Stimulated activated naive B cell treated with anti-CD40 and anti-IgM and Interleukin-4, amounts not matched to agents 10 μg/mL and 1 μg/mL and 100 μg/mL, for 72 hours (primary cell): Measurements from ENCODE around the gene LANCL2.

Experiments
- ATAC-seq, 2 donors: fragments of 150-1000 bp; cut with Tn5 transposase; replicated peaks; 2 replicates each; pipeline ENCODE4 v1.10.0; 2021; ENCODE audit warnings: moderate library complexity in 1 of 2
- DNase-seq: peaks from one replicate; pipeline ENCODE4 v3.0.0; 2021
- H3K27ac Mint-ChIP-seq: one replicate; pipeline ENCODE4 v1.8.0; 2022; ENCODE audit warnings: mild to moderate bottlenecking, mixed read lengths
- H3K27me3 Mint-ChIP-seq, 2 donors: one replicate each; pipeline ENCODE4 v1.8.0; 2022; ENCODE audit warnings: mixed read lengths in 2 of 2
- H3K36me3 Mint-ChIP-seq, 2 donors: one replicate each; pipeline ENCODE4 v1.8.0; 2022; ENCODE audit warnings: mixed read lengths in 2 of 2, mild to moderate bottlenecking in 1 of 2
- H3K4me1 Mint-ChIP-seq, 2 donors: one replicate each; pipeline ENCODE4 v1.8.0; 2022; ENCODE audit warnings: mixed read lengths in 2 of 2, mild to moderate bottlenecking in 1 of 2
- H3K4me3 Mint-ChIP-seq, 2 donors: one replicate each; pipeline ENCODE4 v1.8.0; 2022; ENCODE audit warnings: mild to moderate bottlenecking in 2 of 2, mixed read lengths in 2 of 2, moderate library complexity in 1 of 2
- H3K9me3 Mint-ChIP-seq, 2 donors: one replicate each; pipeline ENCODE4 v1.8.0; 2022; ENCODE audit warnings: mixed read lengths in 2 of 2, mild to moderate bottlenecking in 1 of 2

LANCL2 gene, protein sequence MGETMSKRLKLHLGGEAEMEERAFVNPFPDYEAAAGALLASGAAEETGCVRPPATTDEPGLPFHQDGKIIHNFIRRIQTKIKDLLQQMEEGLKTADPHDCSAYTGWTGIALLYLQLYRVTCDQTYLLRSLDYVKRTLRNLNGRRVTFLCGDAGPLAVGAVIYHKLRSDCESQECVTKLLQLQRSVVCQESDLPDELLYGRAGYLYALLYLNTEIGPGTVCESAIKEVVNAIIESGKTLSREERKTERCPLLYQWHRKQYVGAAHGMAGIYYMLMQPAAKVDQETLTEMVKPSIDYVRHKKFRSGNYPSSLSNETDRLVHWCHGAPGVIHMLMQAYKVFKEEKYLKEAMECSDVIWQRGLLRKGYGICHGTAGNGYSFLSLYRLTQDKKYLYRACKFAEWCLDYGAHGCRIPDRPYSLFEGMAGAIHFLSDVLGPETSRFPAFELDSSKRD

DNA sequence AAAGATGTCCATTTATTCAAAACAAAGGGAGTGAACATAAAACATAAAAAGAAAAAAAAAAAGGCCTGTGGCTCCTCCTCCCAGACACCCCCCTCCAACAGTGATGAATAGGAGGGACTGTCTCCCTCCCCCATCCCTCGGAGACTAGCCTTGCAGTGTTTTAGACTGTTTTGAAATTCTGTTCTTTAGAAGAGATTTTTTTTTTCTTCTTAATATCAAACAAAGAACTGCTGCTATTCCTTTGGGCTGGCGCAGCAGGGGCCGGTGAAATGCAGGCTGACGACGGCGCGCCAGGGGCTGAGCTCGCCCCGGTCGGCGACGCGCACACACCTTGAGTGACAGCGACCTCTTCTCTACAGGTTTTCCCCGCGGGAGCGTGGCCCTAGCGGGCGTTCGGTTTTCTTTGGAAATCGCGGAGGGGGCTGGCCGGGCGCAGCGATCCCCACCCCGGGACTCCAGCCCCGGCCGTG, at the start of gene LANCL2:
LANCL2 (plus strand) TSS at position 133 of the 470 bp plus-strand sequence. CDS start 689 bp downstream, outside the sequence.
- no peaks in the 10 kb centered on the region for H3K9me3 Mint-ChIP-seq
- DNase-seq (no peak), ATAC-seq (peak; percentile 33 to 36)
- no peaks in the 10 kb centered on the region for H3K27me3 Mint-ChIP-seq
- H3K4me3 Mint-ChIP-seq: peak within 1 kb of the TSS; percentile 90 to 93
- H3K4me1 Mint-ChIP-seq: peaks cover 6 to 25% of the 10 kb centered on the region in 2 donors
- H3K36me3 Mint-ChIP-seq: peaks cover 2 to 3% of the 10 kb centered on the region in 2 donors
- H3K27ac Mint-ChIP-seq: peak within 1 kb of the TSS; percentile 100

DNA sequence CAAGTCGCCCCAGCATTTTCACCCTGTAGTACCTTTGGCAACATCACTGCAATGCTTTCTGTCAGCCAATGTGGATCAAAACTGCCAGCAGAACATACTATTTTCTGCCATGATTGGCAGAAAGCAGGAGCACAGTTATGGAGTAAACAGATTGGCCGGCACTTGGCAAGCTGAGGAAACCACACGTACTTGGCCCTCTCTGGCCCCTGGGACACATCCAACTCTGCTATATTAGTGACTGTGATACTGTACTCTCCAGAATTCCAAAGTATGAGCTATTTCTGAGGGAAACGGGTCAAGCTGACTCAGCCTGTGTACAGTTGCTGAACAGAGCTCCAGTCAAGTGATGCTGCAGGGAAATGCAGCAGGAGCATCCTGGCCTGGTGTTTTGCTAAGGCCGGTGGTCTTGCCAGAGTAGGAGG, 39.8 kb upstream of the LANCL2 start:
- no peak for DNase-seq
- no peaks in the 10 kb centered on the region for H3K4me1 Mint-ChIP-seq

DNA sequence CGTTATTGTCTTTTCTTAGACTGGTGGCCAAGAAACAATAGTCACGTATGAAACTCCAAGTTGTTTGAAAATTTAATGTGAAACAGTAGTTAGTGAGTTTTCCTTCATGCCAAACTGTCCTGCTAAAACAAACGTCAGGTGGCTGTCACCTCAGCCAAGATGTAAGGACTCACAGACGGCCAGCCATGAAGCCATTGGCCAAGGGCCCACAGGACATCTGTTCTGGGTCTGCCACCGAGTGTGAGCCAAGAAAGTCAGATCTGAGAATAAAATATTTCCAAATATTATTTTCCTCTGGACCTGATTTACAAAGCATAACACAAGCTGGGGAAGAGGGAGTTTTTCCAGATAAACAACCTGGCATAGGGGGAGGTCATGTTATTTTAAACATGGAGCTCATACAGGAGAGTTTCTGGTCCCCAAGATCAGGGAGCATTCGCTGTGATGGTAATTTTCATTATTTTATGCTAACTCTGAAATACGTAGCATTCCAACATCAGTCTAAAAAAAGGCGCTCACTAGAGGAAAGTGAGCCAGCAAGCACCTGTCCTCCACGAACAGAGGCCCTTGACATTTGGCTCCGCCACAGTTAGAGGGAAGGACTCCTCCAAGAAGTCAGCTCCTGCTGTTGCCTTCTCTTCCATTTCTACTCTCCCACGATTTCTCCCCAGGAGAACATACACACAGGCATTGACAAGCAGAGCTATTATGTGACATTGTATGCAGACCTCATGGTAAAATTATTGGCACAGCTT, 38.9 kb upstream of the LANCL2 start:
- peaks cover 2 to 8% of the 10 kb centered on the region in 2 donors for H3K27me3 Mint-ChIP-seq
- ATAC-seq (no peak), DNase-seq (no peak)
- no peak overlapping the region for H3K27ac Mint-ChIP-seq
- H3K9me3 Mint-ChIP-seq: peaks cover under 1 to 7% of the 10 kb centered on the region in 2 donors
- H3K4me3 Mint-ChIP-seq: no peak overlapping the region
- H3K36me3 Mint-ChIP-seq: no peaks in the 10 kb centered on the region
- H3K4me1 Mint-ChIP-seq: no peaks in the 10 kb centered on the region

More for the DNA sequence above, 39.8 kb upstream of the LANCL2 start:
- H3K36me3 Mint-ChIP-seq: no peaks in the 10 kb centered on the region
- H3K4me3 Mint-ChIP-seq: no peak overlapping the region
- no peak overlapping the region for H3K27ac Mint-ChIP-seq
- H3K27me3 Mint-ChIP-seq: peaks cover 0 to 12% of the 10 kb centered on the region in 2 donors
- H3K9me3 Mint-ChIP-seq: peaks cover 4 to 10% of the 10 kb centered on the region in 2 donors
- ATAC-seq: no peak

DNA sequence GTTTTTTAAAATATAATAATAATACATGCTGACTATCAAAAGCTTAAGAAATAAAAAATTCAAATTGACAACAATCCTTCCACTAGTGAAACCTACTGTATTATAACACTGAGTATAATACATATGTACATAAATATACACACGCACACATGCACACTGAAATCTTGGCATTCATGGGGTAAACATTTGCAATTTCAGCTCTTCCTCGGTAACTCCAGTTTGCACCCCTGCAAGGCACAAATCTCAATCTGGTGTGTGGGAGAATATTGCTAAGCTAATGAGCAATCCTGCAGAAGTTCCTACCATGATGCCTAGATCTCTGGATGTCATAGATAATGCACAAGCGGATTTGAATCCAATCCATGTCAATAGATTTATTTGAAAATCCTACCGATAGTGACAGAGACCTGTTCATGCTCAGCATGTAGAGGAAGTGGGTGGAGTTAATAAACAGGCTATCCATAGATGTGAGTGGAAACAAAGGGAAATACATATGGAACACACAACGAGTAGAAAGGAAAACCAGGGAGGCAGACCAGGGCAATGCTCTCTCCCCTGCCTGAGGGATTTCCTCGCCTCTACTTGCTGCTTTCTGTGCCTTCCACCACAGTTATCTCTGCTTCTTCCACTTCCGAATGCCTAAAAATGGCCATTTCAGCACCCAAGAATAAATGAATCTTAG, 38.1 kb upstream of the LANCL2 start:
- ATAC-seq (no peak), DNase-seq (no peak)
- Mint-ChIP-seq H3K4me1 (no peaks in the 10 kb centered on the region), H3K27ac (no peak overlapping the region), H3K36me3 (no peaks in the 10 kb centered on the region), H3K27me3 (peaks cover 5 to 14% of the 10 kb centered on the region in 2 donors), H3K4me3 (no peak overlapping the region), H3K9me3 (peaks cover 0 to 3% of the 10 kb centered on the region in 2 donors)

DNA sequence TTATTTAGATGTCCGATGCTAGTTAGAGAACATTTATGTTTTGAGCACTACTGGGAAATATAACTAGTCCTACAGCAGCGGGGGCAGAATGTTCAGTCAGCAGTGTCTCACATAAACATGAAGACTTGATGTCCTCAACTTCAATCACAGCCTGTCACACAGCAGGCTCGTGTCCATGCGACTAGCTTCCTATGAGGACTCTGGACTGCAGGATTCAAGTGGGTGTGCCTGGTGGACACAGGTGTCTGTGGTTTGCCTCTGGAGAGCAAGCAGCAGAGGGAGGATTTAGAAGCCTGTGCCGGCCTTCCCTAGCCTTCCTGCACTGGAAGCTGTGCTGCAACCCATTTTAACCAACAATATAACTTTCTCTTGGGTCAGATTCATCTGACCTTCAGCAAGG, 30.0 kb upstream of the LANCL2 start:
- DNase-seq (no peak), ATAC-seq (no peak)
- no peak overlapping the region for H3K27ac Mint-ChIP-seq
- no peaks in the 10 kb centered on the region for H3K36me3 Mint-ChIP-seq
- no peaks in the 10 kb centered on the region for H3K9me3 Mint-ChIP-seq
- no peak overlapping the region for H3K4me3 Mint-ChIP-seq
- H3K4me1 Mint-ChIP-seq: no peaks in the 10 kb centered on the region
- peaks cover 12 to 13% of the 10 kb centered on the region in 2 donors for H3K27me3 Mint-ChIP-seq

DNA sequence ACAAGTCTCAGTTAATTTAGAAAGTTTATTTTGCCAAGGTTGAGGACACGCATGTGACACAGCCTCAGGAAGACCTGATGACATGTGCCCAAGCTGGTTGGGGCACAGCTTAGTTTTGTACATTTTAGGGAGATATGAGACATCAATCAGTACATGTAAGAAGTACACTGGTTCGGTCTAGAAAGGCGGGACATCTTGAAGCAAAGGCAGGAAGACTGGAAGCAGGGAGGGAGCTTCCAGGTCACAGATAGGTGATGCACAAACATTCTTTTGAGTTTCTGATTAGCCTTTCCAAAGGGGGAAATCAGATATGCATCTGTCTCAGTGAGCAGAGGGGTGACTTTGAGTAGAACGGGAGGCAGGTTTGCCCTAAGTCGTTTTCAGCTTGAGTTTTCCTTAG, 29.4 kb upstream of the LANCL2 start:
- Mint-ChIP-seq H3K27me3 (peaks cover 12 to 13% of the 10 kb centered on the region in 2 donors), H3K36me3 (no peaks in the 10 kb centered on the region), H3K9me3 (no peaks in the 10 kb centered on the region), H3K27ac (no peak overlapping the region), H3K4me3 (no peak overlapping the region), H3K4me1 (no peaks in the 10 kb centered on the region)
- ATAC-seq (no peak), DNase-seq (no peak)

DNA sequence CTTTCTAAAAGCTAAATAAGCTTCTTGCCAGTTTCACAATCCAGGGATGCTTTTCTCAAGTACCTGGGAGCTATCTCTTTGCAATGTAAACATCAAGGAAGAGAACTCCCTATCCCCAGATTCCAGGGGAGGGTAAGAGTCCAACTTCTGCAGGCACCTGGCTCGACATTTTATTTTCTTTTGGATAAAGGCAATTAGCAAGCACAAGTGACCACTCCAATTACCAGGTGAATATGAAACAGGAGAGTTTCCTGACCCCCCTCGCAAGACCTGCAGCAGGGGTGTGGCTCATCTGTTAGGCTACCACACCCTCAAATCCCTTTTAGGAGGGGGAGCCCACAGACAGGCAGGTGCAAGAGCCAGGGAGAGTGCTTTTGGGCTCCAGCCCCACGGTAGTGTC, 28.6 kb upstream of the LANCL2 start:
- H3K9me3 Mint-ChIP-seq: no peaks in the 10 kb centered on the region
- H3K4me1 Mint-ChIP-seq: no peaks in the 10 kb centered on the region
- ATAC-seq (no peak), DNase-seq (no peak)
- no peak overlapping the region for H3K4me3 Mint-ChIP-seq
- peaks cover 7 to 9% of the 10 kb centered on the region in 2 donors for H3K27me3 Mint-ChIP-seq
- H3K36me3 Mint-ChIP-seq: no peaks in the 10 kb centered on the region
- H3K27ac Mint-ChIP-seq: no peak overlapping the region

DNA sequence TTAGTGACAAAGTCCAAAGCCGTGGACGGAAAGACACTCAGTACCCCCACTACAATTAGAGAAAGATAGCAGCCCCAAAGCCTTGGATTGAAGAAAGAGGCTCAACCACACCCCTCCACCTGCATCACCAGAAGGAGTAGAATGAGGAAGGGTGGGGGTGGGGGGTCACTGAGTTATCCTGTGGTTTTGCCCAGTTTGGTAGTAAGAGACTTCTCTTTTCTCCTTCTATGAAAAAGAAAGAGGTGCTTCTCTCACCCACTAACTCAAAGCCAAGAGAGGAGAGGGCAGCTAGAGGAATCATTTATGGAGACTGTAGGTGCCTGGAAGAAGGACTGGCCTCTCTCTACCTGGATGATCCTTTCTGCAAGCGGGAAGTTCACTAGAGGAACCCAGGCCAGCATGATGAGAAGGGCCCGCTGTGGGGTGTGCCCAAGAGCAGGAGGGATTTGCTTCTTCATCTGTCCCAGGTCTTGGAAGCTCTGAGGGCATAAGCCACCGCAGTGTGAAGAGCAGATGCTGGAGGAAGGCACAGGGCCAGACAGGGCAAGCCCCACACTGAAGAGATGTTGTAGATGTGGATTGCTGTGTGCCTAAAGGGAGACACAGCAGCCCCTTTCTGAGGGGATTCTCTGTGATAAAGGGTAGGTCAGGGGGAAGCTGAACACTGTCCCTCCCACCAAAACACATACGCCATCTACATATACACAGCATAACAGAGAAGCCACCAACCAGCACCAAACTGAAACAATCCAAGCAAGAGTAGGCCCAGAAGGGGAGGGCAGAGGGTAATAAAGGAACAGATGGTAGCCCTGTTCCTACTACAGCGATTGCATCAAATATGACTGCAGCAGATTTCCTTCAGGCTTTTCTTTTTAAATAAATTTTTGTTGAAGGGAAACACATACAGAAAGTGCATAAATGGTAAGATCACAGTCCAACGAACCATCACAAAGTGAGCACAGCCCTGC, 25.8 kb upstream of the LANCL2 start:
- DNase-seq (no peak), ATAC-seq (no peak)
- Mint-ChIP-seq H3K27ac (no peak overlapping the region), H3K27me3 (peaks cover 6 to 7% of the 10 kb centered on the region in 2 donors), H3K9me3 (no peaks in the 10 kb centered on the region), H3K36me3 (no peaks in the 10 kb centered on the region), H3K4me1 (no peaks in the 10 kb centered on the region), H3K4me3 (no peak overlapping the region)

DNA sequence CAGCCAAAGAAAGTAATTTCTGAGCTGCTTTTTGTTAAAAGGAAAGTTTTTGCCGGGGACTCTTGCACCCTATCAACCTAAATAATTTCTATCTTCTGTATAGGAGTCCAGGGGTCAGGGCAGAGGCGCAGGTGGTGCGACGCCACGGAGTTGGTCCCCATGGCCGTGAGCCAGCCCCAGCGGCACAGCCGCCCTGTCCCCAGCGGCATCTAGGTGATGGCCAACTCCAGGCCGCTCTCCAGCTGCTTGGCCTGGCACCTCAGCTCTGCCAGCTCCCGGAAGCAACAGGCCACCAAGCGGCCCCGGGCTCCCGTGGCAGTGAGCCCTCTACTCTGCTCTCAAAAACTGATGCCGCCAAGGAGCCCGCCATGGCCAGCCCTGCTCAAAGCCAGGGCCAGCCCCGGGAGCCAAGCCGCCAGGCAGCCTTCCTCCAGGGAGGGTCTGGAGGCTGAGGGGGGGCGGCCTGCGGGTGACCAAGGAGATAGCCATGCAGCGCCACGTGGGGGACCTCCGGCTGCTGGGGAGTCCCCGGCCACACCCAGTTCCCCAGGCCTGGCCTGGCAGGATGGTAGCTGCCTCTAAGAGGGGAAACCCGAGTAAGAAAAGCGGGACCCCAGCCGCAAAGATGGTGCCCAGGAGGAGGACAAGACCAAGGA, 22.8 kb upstream of the LANCL2 start:
- no peak for DNase-seq
- ATAC-seq: no peak
- Mint-ChIP-seq H3K27me3 (peaks cover 12 to 27% of the 10 kb centered on the region in 2 donors), H3K4me3 (no peak overlapping the region), H3K36me3 (no peaks in the 10 kb centered on the region), H3K9me3 (peaks cover 0 to 2% of the 10 kb centered on the region in 2 donors), H3K4me1 (no peaks in the 10 kb centered on the region), H3K27ac (no peak overlapping the region)

DNA sequence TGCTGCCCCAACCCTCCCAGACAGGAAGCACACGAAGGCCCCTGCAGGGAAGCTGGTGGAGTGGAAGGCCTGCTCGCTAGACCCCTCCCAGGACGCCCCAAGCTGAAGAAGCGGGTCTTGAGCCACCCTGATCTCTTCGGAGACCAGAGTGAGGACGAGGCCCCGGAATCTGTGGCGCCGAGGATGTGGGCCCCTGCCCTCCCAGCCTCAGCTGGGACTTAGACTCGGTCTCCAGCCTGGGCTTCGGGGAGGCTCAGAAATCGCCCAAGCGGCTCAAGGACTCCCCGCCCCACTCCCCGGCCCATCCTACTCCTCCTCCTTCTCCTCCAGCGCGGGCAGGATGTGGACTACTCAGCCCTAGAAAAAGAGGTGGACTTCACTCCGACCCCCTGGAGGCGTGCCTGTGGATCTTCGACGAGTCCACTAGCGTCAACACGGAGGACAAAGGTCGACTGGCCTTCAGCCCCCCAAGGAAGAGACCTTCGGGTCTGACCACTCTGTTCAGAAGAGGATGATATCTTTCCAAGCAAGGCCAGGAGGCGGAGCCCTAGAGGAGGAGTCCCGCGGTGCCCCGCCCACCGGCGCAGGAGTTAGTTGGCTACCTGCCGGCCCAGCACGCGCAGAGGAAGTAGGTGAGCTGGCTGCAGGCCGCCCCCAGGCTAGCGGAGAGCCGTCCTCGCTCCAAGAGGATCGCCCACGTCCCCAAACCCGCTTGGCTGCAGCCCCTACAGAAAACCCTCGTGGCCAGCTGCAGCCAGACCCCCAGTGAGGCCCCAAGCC, 21.9 kb upstream of the LANCL2 start:
- no peak for DNase-seq
- no peaks in the 10 kb centered on the region for H3K36me3 Mint-ChIP-seq
- no peak overlapping the region for H3K4me3 Mint-ChIP-seq
- H3K9me3 Mint-ChIP-seq: peaks cover 0 to 2% of the 10 kb centered on the region in 2 donors
- no peaks in the 10 kb centered on the region for H3K4me1 Mint-ChIP-seq
- peaks cover 8 to 25% of the 10 kb centered on the region in 2 donors for H3K27me3 Mint-ChIP-seq
- no peak for ATAC-seq
- no peak overlapping the region for H3K27ac Mint-ChIP-seq

DNA sequence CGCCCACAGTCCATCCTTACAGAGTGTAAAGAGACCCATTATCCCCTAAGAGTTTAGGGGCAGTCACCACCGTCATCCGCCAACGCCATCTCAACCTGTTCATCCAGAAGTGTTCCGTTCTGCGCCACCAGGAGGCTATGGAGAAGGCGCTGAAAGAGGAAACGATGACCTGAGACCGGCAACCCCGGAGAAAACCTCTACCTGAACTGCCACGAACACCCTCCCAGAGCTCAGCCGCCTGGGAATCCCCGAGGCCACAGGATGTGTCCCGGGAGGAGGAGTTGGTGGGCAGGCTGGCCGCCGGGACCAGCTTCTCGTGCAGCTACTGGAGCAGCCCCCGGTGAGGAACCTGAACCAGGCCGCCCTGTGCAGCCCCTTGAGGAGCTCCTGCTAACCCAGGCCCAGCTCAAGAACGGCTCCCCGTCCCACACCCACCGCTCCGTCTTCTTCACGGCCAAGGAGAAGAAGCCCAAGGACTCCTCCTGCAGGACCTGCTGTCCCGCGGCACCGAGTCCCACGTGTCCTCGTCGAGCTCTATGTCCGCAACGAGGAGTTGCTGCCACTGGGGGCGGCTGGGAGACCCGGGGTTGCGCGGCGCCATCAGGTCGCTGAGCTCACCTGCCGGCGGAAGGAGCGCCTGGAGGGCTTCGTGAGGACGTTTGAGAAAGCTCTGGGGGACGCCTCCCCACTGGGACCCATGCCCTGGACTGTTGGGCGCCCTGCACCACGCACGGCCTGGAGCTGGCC, 21.1 kb upstream of the LANCL2 start:
- no peaks in the 10 kb centered on the region for H3K36me3 Mint-ChIP-seq
- peaks cover 0 to 2% of the 10 kb centered on the region in 2 donors for H3K9me3 Mint-ChIP-seq

DNA sequence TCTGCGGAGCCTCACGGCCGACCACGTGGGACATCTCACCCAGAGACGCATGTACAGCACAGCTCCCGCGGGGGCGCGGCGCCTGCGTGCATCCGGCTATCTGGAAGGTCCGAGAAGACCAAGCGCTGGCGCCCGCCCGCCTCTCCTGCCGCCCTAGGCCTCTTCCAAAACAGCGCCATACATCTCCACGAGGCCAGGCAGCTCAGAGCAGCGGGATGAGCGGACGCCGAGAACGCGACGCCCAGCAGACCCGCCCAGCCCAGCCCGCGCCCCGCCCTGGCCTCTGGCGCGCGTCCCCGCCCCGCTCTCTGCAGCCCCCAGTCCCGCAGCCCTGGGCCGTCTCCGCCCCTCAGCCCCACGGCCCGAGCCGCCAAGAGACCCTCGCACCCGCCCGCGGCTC, 20.3 kb upstream of the LANCL2 start:
- H3K27me3 Mint-ChIP-seq: peaks cover 7 to 30% of the 10 kb centered on the region in 2 donors
- H3K4me3 Mint-ChIP-seq: no peak overlapping the region
- no peak overlapping the region for H3K27ac Mint-ChIP-seq
- H3K4me1 Mint-ChIP-seq: no peaks in the 10 kb centered on the region
- H3K36me3 Mint-ChIP-seq: no peaks in the 10 kb centered on the region
- DNase-seq: no peak
- peaks cover 0 to 2% of the 10 kb centered on the region in 2 donors for H3K9me3 Mint-ChIP-seq
- ATAC-seq: no peak

More for the DNA sequence above, 21.1 kb upstream of the LANCL2 start:
- no peaks in the 10 kb centered on the region for H3K4me1 Mint-ChIP-seq
- ATAC-seq (no peak), DNase-seq (no peak)
- H3K4me3 Mint-ChIP-seq: no peak overlapping the region
- no peak overlapping the region for H3K27ac Mint-ChIP-seq
- H3K27me3 Mint-ChIP-seq: peaks cover 4 to 29% of the 10 kb centered on the region in 2 donors
